ENCODE data around the gene SLC36A3.

SLC36A3 gene

GRCh38 chr5:151303666-151304065, at the start of gene SLC36A3:
TSS of gene SLC36A3 (minus strand) at chr5:151303766. CDS start at chr5:151303354, 412 bp downstream.
- H3K9ac ChIP-seq (ENCODE audit: low read length) = no peak within 1 kb of the TSS
- H3K9me3 ChIP-seq (ENCODE audit: control insufficient read depth, low read length) = no peaks in the 10 kb centered on the region
- H3K27me3 ChIP-seq (ENCODE audit: control insufficient read depth, insufficient read depth, low read length) = no peaks in the 10 kb centered on the region

GRCh38 chr5:151351671-151352070, 48.1 kb upstream of the SLC36A3 start:
- H3K9me3 ChIP-seq (ENCODE audit: control insufficient read depth, low read length) = no peaks in the 10 kb centered on the region
- no peaks in the 10 kb centered on the region for H3K36me3 ChIP-seq (ENCODE audit: control insufficient read depth, insufficient read depth, low read length)
- no peak overlapping the region for H3K4me3 ChIP-seq (ENCODE audit: low read length)
- H3K4me1 ChIP-seq (ENCODE audit: control insufficient read depth, insufficient read depth, low read length) = no peaks in the 10 kb centered on the region
- H3K9ac ChIP-seq (ENCODE audit: low read length) = no peak overlapping the region
- H3K27me3 ChIP-seq (ENCODE audit: control insufficient read depth, insufficient read depth, low read length) = no peaks in the 10 kb centered on the region

More at GRCh38 chr5:151303666-151304065, at the start of gene SLC36A3:
- Histone ChIP-seq H3K36me3 (ENCODE audit: control insufficient read depth, insufficient read depth, low read length) (no peaks in the 10 kb centered on the region), H3K4me3 (ENCODE audit: low read length) (no peak within 1 kb of the TSS), H3K4me1 (ENCODE audit: control insufficient read depth, insufficient read depth, low read length) (no peaks in the 10 kb centered on the region)

GRCh38 chr5:151348789-151349188, 45.2 kb upstream of the SLC36A3 start:
- Histone ChIP-seq H3K9me3 (ENCODE audit: control insufficient read depth, low read length) (no peaks in the 10 kb centered on the region), H3K27me3 (ENCODE audit: control insufficient read depth, insufficient read depth, low read length) (no peaks in the 10 kb centered on the region), H3K9ac (ENCODE audit: low read length) (no peak overlapping the region), H3K4me3 (ENCODE audit: low read length) (no peak overlapping the region), H3K4me1 (ENCODE audit: control insufficient read depth, insufficient read depth, low read length) (no peaks in the 10 kb centered on the region), H3K36me3 (ENCODE audit: control insufficient read depth, insufficient read depth, low read length) (no peaks in the 10 kb centered on the region)

GRCh38 chr5:151347369-151347768, 43.8 kb upstream of the SLC36A3 start, which contains the start of gene SLC36A2:
TSS of gene SLC36A2 (minus strand) at chr5:151347559. CDS start at chr5:151347460, 99 bp downstream.
- no peaks in the 10 kb centered on the region for H3K9me3 ChIP-seq (ENCODE audit: control insufficient read depth, low read length)
- peaks cover 5% of the 10 kb centered on the region for H3K27me3 ChIP-seq (ENCODE audit: control insufficient read depth, insufficient read depth, low read length)
- no peak within 1 kb of the TSS for H3K4me3 ChIP-seq (ENCODE audit: low read length)
- H3K9ac ChIP-seq (ENCODE audit: low read length) = no peak within 1 kb of the TSS
- no peaks in the 10 kb centered on the region for H3K4me1 ChIP-seq (ENCODE audit: control insufficient read depth, insufficient read depth, low read length)
- no peaks in the 10 kb centered on the region for H3K36me3 ChIP-seq (ENCODE audit: control insufficient read depth, insufficient read depth, low read length)

- H3K27me3 ChIP-seq (ENCODE audit: control insufficient read depth, insufficient read depth, low read length) = peaks cover 5% of the 10 kb centered on the region
- H3K36me3 ChIP-seq (ENCODE audit: control insufficient read depth, insufficient read depth, low read length) = no peaks in the 10 kb centered on the region
- H3K4me1 ChIP-seq (ENCODE audit: control insufficient read depth, insufficient read depth, low read length) = no peaks in the 10 kb centered on the region
- H3K9ac ChIP-seq (ENCODE audit: low read length) = no peak overlapping the region
- no peak overlapping the region for H3K4me3 ChIP-seq (ENCODE audit: low read length)
- no peaks in the 10 kb centered on the region for H3K9me3 ChIP-seq (ENCODE audit: control insufficient read depth, low read length)
These were observed 42.4 kb upstream of the SLC36A3 start for GRCh38 chr5:151345808-151346478.

GRCh38 chr5:151345187-151345807, 41.7 kb upstream of the SLC36A3 start:
- Histone ChIP-seq H3K36me3 (ENCODE audit: control insufficient read depth, insufficient read depth, low read length) (no peaks in the 10 kb centered on the region), H3K4me1 (ENCODE audit: control insufficient read depth, insufficient read depth, low read length) (no peaks in the 10 kb centered on the region), H3K9me3 (ENCODE audit: control insufficient read depth, low read length) (no peaks in the 10 kb centered on the region), H3K9ac (ENCODE audit: low read length) (no peak overlapping the region), H3K4me3 (ENCODE audit: low read length) (no peak overlapping the region), H3K27me3 (ENCODE audit: control insufficient read depth, insufficient read depth, low read length) (peaks cover 5% of the 10 kb centered on the region)

- Histone ChIP-seq H3K4me1 (ENCODE audit: control insufficient read depth, insufficient read depth, low read length) (no peaks in the 10 kb centered on the region), H3K36me3 (ENCODE audit: control insufficient read depth, insufficient read depth, low read length) (no peaks in the 10 kb centered on the region), H3K27me3 (ENCODE audit: control insufficient read depth, insufficient read depth, low read length) (peaks cover 5% of the 10 kb centered on the region), H3K9me3 (ENCODE audit: control insufficient read depth, low read length) (no peaks in the 10 kb centered on the region), H3K4me3 (ENCODE audit: low read length) (no peak overlapping the region), H3K9ac (ENCODE audit: low read length) (no peak overlapping the region)
These were observed 40.5 kb upstream of the SLC36A3 start for GRCh38 chr5:151344088-151344487.

- no peaks in the 10 kb centered on the region for H3K4me1 ChIP-seq (ENCODE audit: control insufficient read depth, insufficient read depth, low read length)
- no peak overlapping the region for H3K4me3 ChIP-seq (ENCODE audit: low read length)
- no peaks in the 10 kb centered on the region for H3K9me3 ChIP-seq (ENCODE audit: control insufficient read depth, low read length)
- no peak overlapping the region for H3K9ac ChIP-seq (ENCODE audit: low read length)
- H3K36me3 ChIP-seq (ENCODE audit: control insufficient read depth, insufficient read depth, low read length) = no peaks in the 10 kb centered on the region
- peaks cover 5% of the 10 kb centered on the region for H3K27me3 ChIP-seq (ENCODE audit: control insufficient read depth, insufficient read depth, low read length)
These were observed 36.4 kb upstream of the SLC36A3 start for GRCh38 chr5:151340004-151340403.

- Histone ChIP-seq H3K36me3 (ENCODE audit: control insufficient read depth, insufficient read depth, low read length) (no peaks in the 10 kb centered on the region), H3K9ac (ENCODE audit: low read length) (no peak overlapping the region), H3K27me3 (ENCODE audit: control insufficient read depth, insufficient read depth, low read length) (peaks cover 5% of the 10 kb centered on the region), H3K4me3 (ENCODE audit: low read length) (no peak overlapping the region), H3K9me3 (ENCODE audit: control insufficient read depth, low read length) (no peaks in the 10 kb centered on the region), H3K4me1 (ENCODE audit: control insufficient read depth, insufficient read depth, low read length) (no peaks in the 10 kb centered on the region)
These were observed 35.2 kb upstream of the SLC36A3 start for GRCh38 chr5:151338734-151339133.

GRCh38 chr5:151332857-151333256, 29.3 kb upstream of the SLC36A3 start:
- Histone ChIP-seq H3K4me1 (ENCODE audit: control insufficient read depth, insufficient read depth, low read length) (no peaks in the 10 kb centered on the region), H3K9me3 (ENCODE audit: control insufficient read depth, low read length) (no peaks in the 10 kb centered on the region), H3K36me3 (ENCODE audit: control insufficient read depth, insufficient read depth, low read length) (no peaks in the 10 kb centered on the region)

GRCh38 chr5:151328734-151329133, 25.2 kb upstream of the SLC36A3 start:
- Histone ChIP-seq H3K27me3 (ENCODE audit: control insufficient read depth, insufficient read depth, low read length) (no peaks in the 10 kb centered on the region), H3K36me3 (ENCODE audit: control insufficient read depth, insufficient read depth, low read length) (no peaks in the 10 kb centered on the region), H3K9ac (ENCODE audit: low read length) (no peak overlapping the region), H3K4me1 (ENCODE audit: control insufficient read depth, insufficient read depth, low read length) (no peaks in the 10 kb centered on the region), H3K4me3 (ENCODE audit: low read length) (no peak overlapping the region), H3K9me3 (ENCODE audit: control insufficient read depth, low read length) (no peaks in the 10 kb centered on the region)

More at GRCh38 chr5:151332857-151333256, 29.3 kb upstream of the SLC36A3 start:
- Histone ChIP-seq H3K9ac (ENCODE audit: low read length) (no peak overlapping the region), H3K27me3 (ENCODE audit: control insufficient read depth, insufficient read depth, low read length) (no peaks in the 10 kb centered on the region), H3K4me3 (ENCODE audit: low read length) (no peak overlapping the region)

- Histone ChIP-seq H3K27me3 (ENCODE audit: control insufficient read depth, insufficient read depth, low read length) (no peaks in the 10 kb centered on the region), H3K4me3 (ENCODE audit: low read length) (no peak overlapping the region), H3K36me3 (ENCODE audit: control insufficient read depth, insufficient read depth, low read length) (no peaks in the 10 kb centered on the region), H3K4me1 (ENCODE audit: control insufficient read depth, insufficient read depth, low read length) (no peaks in the 10 kb centered on the region), H3K9me3 (ENCODE audit: control insufficient read depth, low read length) (no peaks in the 10 kb centered on the region), H3K9ac (ENCODE audit: low read length) (no peak overlapping the region)
These were observed 24.0 kb upstream of the SLC36A3 start for GRCh38 chr5:151327585-151327984.
